Body of pancreas (tissue), 4 donors: Measurements from ENCODE around the gene CEP250.

Source experiments
- POLR2A ChIP-seq, 3 donors: fragments of 450-650 bp; IDR thresholded peaks; one replicate each; pipeline ENCODE4 v1.6.1; 2016; ENCODE audit warnings: antibody characterized with exemption in 3 of 3, mild to moderate bottlenecking in 2 of 3
- TF ChIP-seq, protein P1 (sequence below), 7 experiments: fragments of 450-650 bp in 4 of 7; fragments of 200-600 bp in 3 of 7; sonication (generic) in 3 of 7; IDR thresholded peaks; one replicate each; pipeline ENCODE4 v1.5.1; 2016 to 2019; ENCODE audit warnings: antibody characterized with exemption in 7 of 7

DNA sequence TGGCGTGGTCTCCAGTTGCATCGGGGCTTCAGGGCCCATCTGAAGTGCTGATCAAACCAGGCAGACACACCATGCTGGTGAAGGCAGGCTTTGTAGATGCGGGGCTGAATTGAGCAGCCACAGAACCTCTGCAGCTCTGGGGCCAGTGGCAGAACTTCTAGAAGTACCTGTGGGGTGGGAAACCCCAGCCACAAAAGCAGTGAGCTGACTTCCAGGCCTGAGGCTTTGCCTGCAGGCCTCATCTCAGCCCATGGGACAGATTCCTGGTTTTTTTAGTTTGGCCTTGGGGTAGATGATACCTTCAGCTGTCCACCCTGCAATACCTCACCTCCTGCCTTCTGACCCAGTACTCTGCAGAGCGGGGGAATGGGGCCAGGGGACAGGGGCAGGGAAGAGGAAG lies 59.9 kb downstream of the CEP250 start:
- no peak for TF ChIP-seq POLR2A (IDR thresholded peaks at IDR 0.05)
- TF ChIP-seq, protein P1, sequence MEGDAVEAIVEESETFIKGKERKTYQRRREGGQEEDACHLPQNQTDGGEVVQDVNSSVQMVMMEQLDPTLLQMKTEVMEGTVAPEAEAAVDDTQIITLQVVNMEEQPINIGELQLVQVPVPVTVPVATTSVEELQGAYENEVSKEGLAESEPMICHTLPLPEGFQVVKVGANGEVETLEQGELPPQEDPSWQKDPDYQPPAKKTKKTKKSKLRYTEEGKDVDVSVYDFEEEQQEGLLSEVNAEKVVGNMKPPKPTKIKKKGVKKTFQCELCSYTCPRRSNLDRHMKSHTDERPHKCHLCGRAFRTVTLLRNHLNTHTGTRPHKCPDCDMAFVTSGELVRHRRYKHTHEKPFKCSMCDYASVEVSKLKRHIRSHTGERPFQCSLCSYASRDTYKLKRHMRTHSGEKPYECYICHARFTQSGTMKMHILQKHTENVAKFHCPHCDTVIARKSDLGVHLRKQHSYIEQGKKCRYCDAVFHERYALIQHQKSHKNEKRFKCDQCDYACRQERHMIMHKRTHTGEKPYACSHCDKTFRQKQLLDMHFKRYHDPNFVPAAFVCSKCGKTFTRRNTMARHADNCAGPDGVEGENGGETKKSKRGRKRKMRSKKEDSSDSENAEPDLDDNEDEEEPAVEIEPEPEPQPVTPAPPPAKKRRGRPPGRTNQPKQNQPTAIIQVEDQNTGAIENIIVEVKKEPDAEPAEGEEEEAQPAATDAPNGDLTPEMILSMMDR (IDR thresholded peaks at IDR 0.05), result no peak
